Kidney (tissue), 14 donors: ENCODE measurements around the gene CFAP91. TPM values are rescaled to one million over a fixed set of nuclear protein-coding genes. Genes with fewer than 3 reads are reported as not detected.

Experiments
- DNase-seq, 5 donors: peaks; one replicate each; pipeline ENCODE4 v3.0.0-alpha.2; 2013 to 2020
- FAIRE-seq: peaks from 2 replicates; lab custom pipeline; 2012; peaks lifted over from hg19 to GRCh38; lab: Jason Lieb, UNC
- H3K27ac ChIP-seq, 2 donors: one replicate each; pipeline ENCODE4 v1.7.0; 2013; ENCODE audit warnings: low read depth in 2 of 2, low read length in 2 of 2, inconsistent platforms in 1 of 2
- H3K27me3 ChIP-seq: one replicate; pipeline ENCODE4 v1.7.1; 2013; ENCODE audit warnings: low read length, inconsistent platforms; ENCODE audit not compliant: control insufficient read depth, insufficient read depth
- H3K36me3 ChIP-seq, 3 donors: one replicate each; pipeline versions ENCODE4 v1.7.0 to v1.7.1; 2013; ENCODE audit warnings: low read length in 3 of 3, control low read depth in 1 of 3, inconsistent platforms in 1 of 3; ENCODE audit not compliant: insufficient read depth in 3 of 3, control insufficient read depth in 2 of 3
- H3K4me1 ChIP-seq, 3 donors: one replicate each; pipeline versions ENCODE4 v1.7.0 to v1.7.1; 2013; ENCODE audit warnings: low read length in 3 of 3, inconsistent platforms in 1 of 3, low read depth in 1 of 3; ENCODE audit not compliant: control insufficient read depth in 2 of 3, insufficient read depth in 2 of 3
- H3K4me3 ChIP-seq, 3 donors: one replicate each; pipeline versions ENCODE4 v1.7.0 to v1.8.1; 2013; ENCODE audit warnings: low read length in 3 of 3, control low read depth in 1 of 3, inconsistent platforms in 1 of 3
- H3K9ac ChIP-seq, 3 donors: one replicate each; pipeline versions ENCODE4 v1.7.0 to v1.7.1; 2013; ENCODE audit warnings: low read length in 3 of 3, control low read depth in 1 of 3, inconsistent platforms in 1 of 3
- H3K9me3 ChIP-seq, 3 donors: one replicate each; pipeline versions ENCODE4 v1.7.0 to v1.7.1; 2013; ENCODE audit warnings: low read length in 3 of 3, control low read depth in 1 of 3, inconsistent platforms in 1 of 3; ENCODE audit not compliant: control insufficient read depth in 2 of 3, insufficient read depth in 1 of 3
- CTCF ChIP-seq: IDR thresholded peaks from 3 replicates; pipeline ENCODE4 v1.5.1; 2012; ENCODE audit warnings: mild to moderate bottlenecking, moderate library complexity, borderline replicate concordance; ENCODE audit not compliant: insufficient read depth; ENCODE audit errors: extremely low read depth
- intact Hi-C: fragments of 100-400 bp; cut with DNase I; formaldehyde crosslinking; loops from one replicate; pipeline ENCODE4 v1.11.1; 2022
- polyA plus RNA-seq: library from polyadenylated mRNA; stranded (reverse); fragments of 350-450 nt; fragmentation: Illumina TruSeq; extraction: RNeasy Lipid Tissue Mini Kit (QIAGEN cat#74804); gene quantifications from one replicate; pipeline ENCODE4 v1.2.3, GENCODE V29; 2014; ENCODE audit warnings: low read depth, low replicate concordance; ENCODE audit not compliant: insufficient read depth
- total RNA-seq: library from RNA; stranded (reverse); fragmentation: NEBNext Ultra II Directional; extraction: Animal tissue kit (Norgen Biotek cat#: 25700); gene quantifications from one replicate; pipeline ENCODE4 v1.2.1, GENCODE V29; 2021
- donor health status: control.
- donor health status: control.
- donor health status: control.
- donor health status: control.
- donor health status: control.
- donor health status: DM: yes; HTN: yes; CAD: no.
- donor health status: Normal renal cell carcinoma (clear cell type).

Gene CFAP91
- total and polyA plus RNA-seq, 2 donors from 2014 or later, result 4.7 to 14.1 TPM

DNA sequence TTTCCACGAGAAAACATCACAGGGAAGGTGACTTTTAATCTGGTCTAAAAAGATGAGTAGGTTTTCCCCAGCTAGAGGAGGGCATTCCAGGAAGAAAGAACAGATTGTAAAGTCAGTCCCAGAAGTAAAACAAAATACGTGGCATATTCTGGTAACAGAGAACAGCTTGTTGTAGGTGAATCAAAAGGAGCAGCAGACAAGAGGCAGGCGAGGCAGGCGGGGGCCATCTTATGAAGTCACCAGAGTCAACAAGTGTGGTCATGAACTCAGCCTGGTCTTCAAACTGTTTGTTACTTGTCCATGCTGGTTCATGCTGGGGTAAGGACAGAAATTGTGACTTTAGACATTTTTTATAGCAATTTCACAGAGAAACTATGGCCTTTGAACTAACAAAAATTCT lies 38.5 kb upstream of the CFAP91 start:
- peaks cover 0 to 4% (median 0%) of the 10 kb centered on the region in 3 donors for H3K4me1 ChIP-seq
- H3K9ac ChIP-seq, result no peak overlapping the region
- intact Hi-C loops, result no loop called here
- DNase-seq (no peak), FAIRE-seq (no peak)
- H3K4me3 ChIP-seq, result no peak overlapping the region
- H3K27ac ChIP-seq, result no peak overlapping the region
- H3K27me3 ChIP-seq, result no peaks in the 10 kb centered on the region
- no peak for TF ChIP-seq CTCF
- no peaks in the 10 kb centered on the region for H3K9me3 ChIP-seq
- peaks cover 0 to 7% (median 0%) of the 10 kb centered on the region in 3 donors for H3K36me3 ChIP-seq

- H3K4me1 ChIP-seq, result peaks cover 0 to 3% (median 0%) of the 10 kb centered on the region in 3 donors
- no peaks in the 10 kb centered on the region for H3K9me3 ChIP-seq
- FAIRE-seq (no peak), DNase-seq (no peak)
- peaks cover 0 to 7% (median 0%) of the 10 kb centered on the region in 3 donors for H3K36me3 ChIP-seq
- no peak overlapping the region for H3K4me3 ChIP-seq
- H3K27me3 ChIP-seq, result no peaks in the 10 kb centered on the region
- TF ChIP-seq CTCF, result no peak
- no peak overlapping the region for H3K27ac ChIP-seq
- H3K9ac ChIP-seq, result no peak overlapping the region
- intact Hi-C loops, result no loop called here
Measured at GRCh38 chr3:119664850-119665379, 37.9 kb upstream of the CFAP91 start.

GRCh38 chr3:119665954-119666559 lies 36.8 kb upstream of the CFAP91 start:
- no peak overlapping the region for H3K27ac ChIP-seq
- no peak overlapping the region for H3K4me3 ChIP-seq
- intact Hi-C loops, result no loop called here
- no peak overlapping the region for H3K9ac ChIP-seq
- H3K4me1 ChIP-seq, result peaks cover 0 to 5% (median 0%) of the 10 kb centered on the region in 3 donors
- DNase-seq (no peak), FAIRE-seq (no peak)
- no peaks in the 10 kb centered on the region for H3K9me3 ChIP-seq
- no peak for TF ChIP-seq CTCF
- peaks cover 0 to 7% (median 0%) of the 10 kb centered on the region in 3 donors for H3K36me3 ChIP-seq
- H3K27me3 ChIP-seq, result no peaks in the 10 kb centered on the region
